Mucosa of descending colon (tissue), 3 donors: ENCODE measurements around the gene PEPD. TPM values are rescaled to one million over a fixed set of nuclear protein-coding genes. Genes with fewer than 3 reads are reported as not detected.

Source experiments
- ATAC-seq: fragments of 200-7000 bp; cut with Tn5 transposase; one replicate; pipeline ENCODE4 v1.9.1; 2020; ENCODE audit warnings: mild to moderate bottlenecking, moderate library complexity
- DNase-seq, 3 donors: peaks; one replicate each; pipeline ENCODE4 v3.0.0-alpha.2; 2020
- H3K36me3 ChIP-seq: fragments of 200-600 bp; one replicate; pipeline ENCODE4 v1.8.0; 2021; ENCODE audit warnings: low read depth, mild to moderate bottlenecking
- H3K4me1 ChIP-seq: fragments of 200-600 bp; one replicate; pipeline ENCODE4 v1.8.0; 2021; ENCODE audit warnings: low read depth, mild to moderate bottlenecking
- H3K4me3 ChIP-seq: fragments of 200-600 bp; one replicate; pipeline ENCODE4 v1.8.0; 2021; ENCODE audit warnings: mild to moderate bottlenecking
- H3K9me3 ChIP-seq: fragments of 200-600 bp; one replicate; pipeline ENCODE4 v1.8.0; 2021; ENCODE audit warnings: mild to moderate bottlenecking
- CTCF ChIP-seq: fragments of 200-600 bp; IDR thresholded peaks from one replicate; pipeline ENCODE4 v1.8.0; 2022; ENCODE audit warnings: antibody characterized with exemption, mild to moderate bottlenecking
- intact Hi-C, 2 donors: fragments of 100-400 bp; cut with DNase I in 1 of 2; cut with micrococcal nuclease in 1 of 2; formaldehyde crosslinking; loops; one replicate each; pipeline versions ENCODE4 v1.11.0 to v1.11.1; 2022; cut with DNase I, micrococcal nuclease
- total RNA-seq, 3 donors: library from RNA; stranded (reverse); fragmentation: NEBNext Ultra II Directional in 2 of 3; extraction: Animal tissue kit (Norgen Biotek cat#: 25700) in 2 of 3; gene quantifications; one replicate each; pipeline versions ENCODE4 v1.2.1 to v1.2.4, GENCODE V29; 2021 to 2023
- donor health status: DM: no; HTN: no; CAD: no; lungs with moderate emphysema.
- donor health status: DM: no; HTN: no; CAD: no.
- donor health status: DM: no; HTN: yes; CAD: no.

PEPD gene
- total RNA-seq, 3 donors from 2014 or later: 40.4 to 91.5 (median 79.1) TPM

GRCh38 chr19:33350538-33351309, 170.9 kb downstream of the PEPD start:
- intact Hi-C loops: no loop called here
- H3K36me3 ChIP-seq: no peaks in the 10 kb centered on the region
- H3K4me1 ChIP-seq: no peaks in the 10 kb centered on the region
- H3K9me3 ChIP-seq: peaks cover 2% of the 10 kb centered on the region
- TF ChIP-seq CTCF: no peak
- no peak for DNase-seq
- no peak overlapping the region for H3K4me3 ChIP-seq
- ATAC-seq: no peak

- Histone ChIP-seq H3K36me3 (no peaks in the 10 kb centered on the region), H3K4me3 (no peak overlapping the region), H3K9me3 (no peaks in the 10 kb centered on the region), H3K4me1 (no peaks in the 10 kb centered on the region)
- no peak for TF ChIP-seq CTCF
- ATAC-seq: no peak
- DNase-seq: no peak
- intact Hi-C loops: no loop called here
Measured at GRCh38 chr19:33349319-33350289, 172.0 kb downstream of the PEPD start.

- no peak overlapping the region for H3K4me3 ChIP-seq
- TF ChIP-seq CTCF: no peak
- H3K4me1 ChIP-seq: no peaks in the 10 kb centered on the region
- H3K36me3 ChIP-seq: no peaks in the 10 kb centered on the region
- DNase-seq (no peak), ATAC-seq (no peak)
- intact Hi-C loops: no loop called here
- no peaks in the 10 kb centered on the region for H3K9me3 ChIP-seq
Measured at GRCh38 chr19:33348301-33349010, 173.1 kb downstream of the PEPD start.

- no peak for ATAC-seq
Measured at GRCh38 chr19:33347300-33347699, 174.3 kb downstream of the PEPD start.

More at GRCh38 chr19:33347300-33347699, 174.3 kb downstream of the PEPD start:
- Histone ChIP-seq H3K4me3 (no peak overlapping the region), H3K36me3 (no peaks in the 10 kb centered on the region), H3K4me1 (no peaks in the 10 kb centered on the region), H3K9me3 (no peaks in the 10 kb centered on the region)
- TF ChIP-seq CTCF: no peak
- DNase-seq: no peak
- intact Hi-C loops: no loop called here
